ENCODE data around the gene OR6C1. TPM values are rescaled to one million over a fixed set of nuclear protein-coding genes. Genes with fewer than 3 reads are reported as not detected.
"Not testable (repeated sequence)": the region's sequence is repeated elsewhere in the genome, so short reads cannot be mapped to it uniquely, and the experiment has no call there.

Gene OR6C1
- not detected for total RNA-seq
- long read RNA-seq, donor 1: 0 reads
- long read RNA-seq, donor 2: 0 reads

- no peaks in the 10 kb centered on the region for H3K9me3 ChIP-seq
- no peak for ATAC-seq
- no peaks in the 10 kb centered on the region for H3K36me3 ChIP-seq (ENCODE audit: low read depth)
- DNase-seq: no peak
- TF ChIP-seq CTCF (IDR thresholded peaks at IDR 0.05): no peak
- H3K4me1 ChIP-seq (ENCODE audit: low read depth): no peaks in the 10 kb centered on the region
- intact Hi-C loops (cut with DNase I, micrococcal nuclease): no loop called here
- no peak within 1 kb of the TSS for H3K4me3 ChIP-seq
Observed at GRCh38 chr12:55314043-55314442, at the start of gene OR6C1. Gene OR6C1, plus strand, starts transcription at chr12:55314343. Its CDS starts 6,257 bp downstream, at chr12:55320600.

- Histone ChIP-seq H3K9me3 (no peaks in the 10 kb centered on the region), H3K4me3 (no peak overlapping the region), H3K36me3 (ENCODE audit: low read depth) (no peaks in the 10 kb centered on the region), H3K4me1 (ENCODE audit: low read depth) (no peaks in the 10 kb centered on the region)
- no peak for TF ChIP-seq CTCF (IDR thresholded peaks at IDR 0.05)
- no peak for ATAC-seq
- DNase-seq: no peak
- intact Hi-C loops (cut with DNase I, micrococcal nuclease): no loop called here
Observed at GRCh38 chr12:55280991-55281390, 33.2 kb upstream of the OR6C1 start.

GRCh38 chr12:55289999-55290398 is 24.1 kb upstream of the OR6C1 start:
- no peak overlapping the region for H3K4me3 ChIP-seq
- intact Hi-C loops (cut with DNase I, micrococcal nuclease): no loop called here
- H3K4me1 ChIP-seq (ENCODE audit: low read depth): no peaks in the 10 kb centered on the region
- no peak for ATAC-seq
- no peak for DNase-seq
- no peaks in the 10 kb centered on the region for H3K36me3 ChIP-seq (ENCODE audit: low read depth)
- no peaks in the 10 kb centered on the region for H3K9me3 ChIP-seq
- no peak for TF ChIP-seq CTCF (IDR thresholded peaks at IDR 0.05)

GRCh38 chr12:55296469-55296868 is 17.7 kb upstream of the OR6C1 start, which contains the start of gene OR6C6:
Gene OR6C6, minus strand, starts transcription at chr12:55296569. Its CDS starts 1,337 bp downstream, at chr12:55295232.
- no peak within 1 kb of the TSS for H3K4me3 ChIP-seq
- no peaks in the 10 kb centered on the region for H3K36me3 ChIP-seq (ENCODE audit: low read depth)
- no peak for TF ChIP-seq CTCF (IDR thresholded peaks at IDR 0.05)
- intact Hi-C loops (cut with DNase I, micrococcal nuclease): no loop called here
- no peaks in the 10 kb centered on the region for H3K4me1 ChIP-seq (ENCODE audit: low read depth)
- no peak for DNase-seq
- ATAC-seq: no peak
- H3K9me3 ChIP-seq: no peaks in the 10 kb centered on the region

- no peaks in the 10 kb centered on the region for H3K36me3 ChIP-seq (ENCODE audit: low read depth)
- no peak for TF ChIP-seq CTCF (IDR thresholded peaks at IDR 0.05)
- ATAC-seq (no peak), DNase-seq (no peak)
- no peak overlapping the region for H3K4me3 ChIP-seq
- intact Hi-C loops (cut with DNase I, micrococcal nuclease): no loop called here
- H3K9me3 ChIP-seq: no peaks in the 10 kb centered on the region
- H3K4me1 ChIP-seq (ENCODE audit: low read depth): no peaks in the 10 kb centered on the region
Observed at GRCh38 chr12:55320201-55320600, 6.1 kb downstream of the OR6C1 start.

GRCh38 chr12:55325801-55326200 is 11.7 kb downstream of the OR6C1 start:
- DNase-seq; H3K4me1 ChIP-seq (ENCODE audit: low read depth); H3K4me3 ChIP-seq; ATAC-seq; H3K9me3 ChIP-seq; H3K36me3 ChIP-seq (ENCODE audit: low read depth); intact Hi-C loops (cut with DNase I, micrococcal nuclease): not testable (repeated sequence)
